GM19025 (cell line): ENCODE results near the gene CGREF1.

ENCODE experiments used
- ATAC-seq: cut with Tn5 transposase; IDR thresholded peaks from one replicate; pipeline ENCODE4 v1.9.1; 2021; ENCODE audit warnings: mild to moderate bottlenecking, low read depth, moderate library complexity; ENCODE audit not compliant: unreplicated experiment

The CGREF1 gene

GRCh38 chr2:27089111-27089954, 29.6 kb downstream of the CGREF1 start:
- ATAC-seq: no peak

- ATAC-seq: no peak
Measured at GRCh38 chr2:27088634-27089033, 30.3 kb downstream of the CGREF1 start.

- no peak for ATAC-seq
Measured at GRCh38 chr2:27087823-27088410, 31.0 kb downstream of the CGREF1 start.

GRCh38 chr2:27086724-27087593, 32.0 kb downstream of the CGREF1 start, which contains the start of gene KHK:
Gene KHK (plus strand): TSS chr2:27086772. CDS start chr2:27087260, 488 bp downstream.
- ATAC-seq: peak; percentile 1

- peak; percentile 72 for ATAC-seq
Measured at GRCh38 chr2:27086090-27086723, 32.7 kb downstream of the CGREF1 start.

GRCh38 chr2:27085673-27086089, 33.2 kb downstream of the CGREF1 start:
- ATAC-seq: peak; percentile 1

GRCh38 chr2:27085062-27085672, 33.8 kb downstream of the CGREF1 start:
- no peak for ATAC-seq

GRCh38 chr2:27084297-27085061, 34.4 kb downstream of the CGREF1 start:
- ATAC-seq: no peak

- no peak for ATAC-seq
Measured at GRCh38 chr2:27083410-27084296, 35.3 kb downstream of the CGREF1 start.

GRCh38 chr2:27082773-27083409, 36.0 kb downstream of the CGREF1 start:
- no peak for ATAC-seq

GRCh38 chr2:27081984-27082772, 36.8 kb downstream of the CGREF1 start:
- no peak for ATAC-seq

GRCh38 chr2:27080603-27080936, 38.4 kb downstream of the CGREF1 start:
- ATAC-seq: no peak

- no peak for ATAC-seq
Measured at GRCh38 chr2:27080140-27080469, 38.8 kb downstream of the CGREF1 start.

- no peak for ATAC-seq
Measured at GRCh38 chr2:27079233-27080139, 39.4 kb downstream of the CGREF1 start.

- ATAC-seq: no peak
Measured at GRCh38 chr2:27078267-27079194, 40.4 kb downstream of the CGREF1 start, which contains the start of gene EMILIN1. Gene EMILIN1 (plus strand): TSS chr2:27078615. CDS start chr2:27079066, 451 bp downstream.
